LoVo (cell line): ENCODE results near the gene CAST.
"Not testable (repeated sequence)": the region's sequence is repeated elsewhere in the genome, so short reads cannot be mapped to it uniquely, and the experiment has no call there.

ENCODE experiments used
- DNase-seq: peaks from one replicate; pipeline ENCODE4 v3.0.0-alpha.2; 2016; ENCODE audit warnings: low spot score

Gene CAST

GRCh38 chr5:96661855-96662724 lies at the start of gene CAST:
CAST (plus strand) TSS chr5:96662376; CDS start chr5:96662423, 47 bp downstream.
- peak; percentile 84 for DNase-seq

- peak; percentile 85 for DNase-seq
Measured at GRCh38 chr5:96614110-96614691, 48.0 kb upstream of the CAST start.

GRCh38 chr5:96615223-96615622 lies 47.0 kb upstream of the CAST start:
- DNase-seq = no peak

GRCh38 chr5:96616801-96617200 lies 45.4 kb upstream of the CAST start:
- DNase-seq = peak; percentile 37

GRCh38 chr5:96618311-96619016 lies 43.7 kb upstream of the CAST start:
- DNase-seq = not testable (repeated sequence)

GRCh38 chr5:96619946-96620345 lies 42.2 kb upstream of the CAST start:
- DNase-seq = no peak

GRCh38 chr5:96624596-96624995 lies 37.6 kb upstream of the CAST start:
- DNase-seq = no peak

- DNase-seq = no peak
Measured at GRCh38 chr5:96625365-96625764, 36.8 kb upstream of the CAST start.

- peak; percentile 25 for DNase-seq
Measured at GRCh38 chr5:96626956-96627355, 35.2 kb upstream of the CAST start.

- DNase-seq = peak; percentile 44
Measured at GRCh38 chr5:96627792-96628398, 34.3 kb upstream of the CAST start.

- DNase-seq = no peak
Measured at GRCh38 chr5:96628406-96628805, 33.8 kb upstream of the CAST start.

- no peak for DNase-seq
Measured at GRCh38 chr5:96629774-96630173, 32.4 kb upstream of the CAST start.

- DNase-seq = no peak
Measured at GRCh38 chr5:96633820-96634219, 28.4 kb upstream of the CAST start.

- no peak for DNase-seq
Measured at GRCh38 chr5:96634881-96635280, 27.3 kb upstream of the CAST start.

- no peak for DNase-seq
Measured at GRCh38 chr5:96636046-96636445, 26.1 kb upstream of the CAST start.

- no peak for DNase-seq
Measured at GRCh38 chr5:96636594-96636993, 25.6 kb upstream of the CAST start.

GRCh38 chr5:96637196-96637595 lies 25.0 kb upstream of the CAST start:
- DNase-seq = no peak

GRCh38 chr5:96638561-96638960 lies 23.6 kb upstream of the CAST start:
- DNase-seq = no peak

- no peak for DNase-seq
Measured at GRCh38 chr5:96640696-96641095, 21.5 kb upstream of the CAST start.

GRCh38 chr5:96641368-96642280 lies 20.6 kb upstream of the CAST start:
- DNase-seq = no peak

GRCh38 chr5:96642281-96642640 lies 19.9 kb upstream of the CAST start:
- DNase-seq = no peak

GRCh38 chr5:96645091-96645490 lies 17.1 kb upstream of the CAST start:
- DNase-seq = no peak
